Fibroblast of pulmonary artery (primary cell): ENCODE measurements around the gene GPR89B.
"Not testable (repeated sequence)": the region's sequence is repeated elsewhere in the genome, so short reads cannot be mapped to it uniquely, and the experiment has no call there.

Experiments used
- DNase-seq: peaks from one replicate; pipeline ENCODE4 v3.0.0-alpha.2; 2010; ENCODE audit warnings: low read depth
- H3K4me3 ChIP-seq: replicated peaks from 2 replicates; pipeline ENCODE4 v1.5.1; 2011; ENCODE audit warnings: low read depth, mild to moderate bottlenecking, control low read depth, low read length, moderate library complexity

The GPR89B gene

GRCh38 chr1:148037850-148038461 is 109.7 kb downstream of the GPR89B start:
- DNase-seq, result not testable (repeated sequence)
- H3K4me3 ChIP-seq, result peak overlapping the region; percentile 52

DNA sequence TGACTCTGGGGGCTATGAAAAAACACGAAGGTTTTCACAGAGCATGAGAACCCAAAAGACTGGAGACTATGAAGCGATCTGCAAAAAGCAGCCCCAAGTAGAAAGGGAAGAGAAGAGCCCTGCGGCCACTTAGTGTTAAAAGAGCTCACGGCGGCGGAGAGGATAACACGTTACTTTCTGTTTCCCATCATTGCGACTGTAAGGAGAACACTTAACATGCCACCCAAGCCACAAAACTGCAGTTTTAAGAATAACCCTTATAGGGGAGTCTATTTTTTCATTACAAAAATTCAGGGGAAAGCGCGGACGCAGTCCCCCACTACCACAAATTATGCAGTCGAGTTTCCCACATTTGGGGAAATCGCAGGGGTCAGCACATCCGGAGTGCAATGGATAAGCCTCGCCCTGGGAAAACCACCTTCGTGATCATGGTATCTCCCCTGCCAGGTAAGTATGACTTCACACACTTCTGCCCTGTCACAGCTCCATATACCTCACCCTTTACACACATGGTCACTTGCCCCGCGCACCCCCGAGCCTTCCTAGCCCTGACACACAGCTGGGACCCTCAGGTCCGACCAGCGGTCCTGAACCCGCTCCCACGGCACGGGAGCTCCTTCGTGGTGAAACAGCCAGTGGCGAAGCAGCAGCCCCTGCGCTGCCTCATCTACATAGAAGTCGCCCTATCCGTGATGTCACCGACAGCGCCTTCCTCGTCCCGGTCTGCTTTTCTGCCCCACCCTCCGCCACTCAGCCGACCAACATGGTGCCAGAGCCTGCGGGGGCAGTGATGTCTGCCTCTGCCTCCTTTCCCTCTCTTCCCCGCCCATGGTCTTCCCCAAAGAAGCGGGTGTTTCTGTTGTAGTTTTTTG is 110.5 kb downstream of the GPR89B start:
- H3K4me3 ChIP-seq, result peak overlapping the region; percentile 52
- DNase-seq, result peak; percentile 96
